ENCODE measurements around the gene SLAIN2.
"Not testable (repeated sequence)": the region's sequence is repeated elsewhere in the genome, so short reads cannot be mapped to it uniquely, and the experiment has no call there.

Gene SLAIN2

DNA sequence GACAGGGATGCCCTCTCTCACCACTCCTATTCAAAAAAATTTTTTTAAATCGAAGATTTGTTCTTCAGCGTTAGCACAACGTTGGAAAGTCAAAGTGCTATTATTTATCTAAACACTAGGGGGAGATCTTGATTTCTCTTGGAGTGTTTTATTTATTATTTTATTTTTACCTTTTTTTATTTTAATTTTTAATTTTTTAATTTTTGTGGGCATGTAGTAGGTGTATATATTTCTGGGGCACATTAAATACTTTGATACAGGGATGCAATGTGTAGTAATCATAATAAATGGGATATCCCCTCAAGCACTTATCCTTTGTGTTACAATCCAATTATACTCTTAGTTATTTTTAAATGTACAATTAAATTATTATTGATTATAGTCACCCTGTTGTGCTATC, 104.4 kb downstream of the SLAIN2 start:
- no peak for DNase-seq

DNA sequence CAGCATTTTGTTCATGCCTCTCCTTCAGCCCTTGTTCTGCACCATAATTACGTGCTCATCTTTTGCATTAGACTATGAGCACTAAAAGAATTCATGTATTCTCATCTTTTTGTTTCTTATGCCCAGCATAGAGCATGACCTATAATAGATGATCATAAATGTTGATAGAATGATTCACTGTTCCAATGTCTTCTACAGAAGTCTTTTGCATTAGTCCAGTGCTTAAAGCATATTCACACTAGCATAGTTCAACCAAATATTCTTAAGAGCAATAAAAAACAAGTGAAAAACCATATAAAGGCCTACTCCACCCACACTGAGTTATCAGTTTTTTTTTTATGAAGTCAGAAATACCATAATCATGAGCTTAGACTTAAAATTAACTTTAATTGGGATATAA, 105.3 kb downstream of the SLAIN2 start:
- DNase-seq: no peak

DNA sequence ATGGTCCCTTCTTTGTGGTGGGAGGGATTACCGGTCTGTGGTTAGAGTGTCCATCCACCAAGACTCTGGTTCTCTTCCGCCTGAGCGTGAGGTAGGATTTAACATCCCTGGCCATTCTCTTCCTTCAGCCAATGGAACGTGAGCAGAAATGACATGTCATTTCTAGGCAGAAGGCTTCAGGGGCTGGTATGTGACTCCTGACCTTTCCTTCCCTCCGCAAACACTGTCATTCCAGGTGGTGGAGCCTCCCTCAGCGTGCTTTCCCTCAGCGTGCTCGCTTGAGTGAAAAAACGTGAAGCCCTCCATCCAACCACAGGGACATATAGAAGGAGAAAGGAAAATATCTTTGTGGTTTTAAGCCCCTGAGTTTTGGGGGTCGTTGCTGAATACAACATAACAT, 107.8 kb downstream of the SLAIN2 start:
- DNase-seq: no peak

DNA sequence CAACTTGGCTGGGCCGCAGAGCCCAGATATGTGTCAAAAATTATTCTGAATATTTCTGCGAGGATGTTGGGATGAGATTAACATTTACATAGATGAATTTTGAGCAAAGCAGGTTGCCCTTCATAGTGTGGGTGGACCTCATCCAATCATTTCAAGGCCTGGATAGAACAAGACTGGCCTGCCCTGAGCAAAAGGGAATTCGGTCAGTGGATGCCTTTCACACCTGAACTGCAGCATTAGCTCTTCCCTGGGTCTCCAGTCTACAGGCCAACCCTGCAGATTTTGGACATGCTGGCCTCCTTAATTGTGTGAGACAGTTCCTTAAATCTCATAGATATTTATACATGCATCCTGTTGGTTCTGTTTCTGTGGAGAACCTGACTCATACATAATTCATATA, 109.4 kb downstream of the SLAIN2 start:
- no peak for DNase-seq

DNA sequence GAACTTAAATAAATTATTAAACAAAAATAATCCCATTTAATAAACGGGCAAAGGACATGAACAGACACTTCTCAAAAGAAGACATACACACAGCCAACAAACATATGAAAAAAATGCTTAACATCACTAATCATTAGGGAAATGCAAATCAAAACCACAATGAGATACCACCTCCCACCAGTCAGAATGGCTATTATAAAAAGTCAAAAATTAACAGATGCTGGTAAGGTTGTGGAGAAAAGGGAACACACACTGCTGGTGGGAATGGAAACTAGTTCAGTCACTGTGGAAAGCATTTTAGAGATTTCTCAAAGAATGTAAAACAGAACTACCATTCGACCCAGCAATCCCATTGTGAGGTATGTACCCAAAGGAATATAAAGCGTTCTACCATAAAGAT, 110.3 kb downstream of the SLAIN2 start:
- DNase-seq: not testable (repeated sequence)

DNA sequence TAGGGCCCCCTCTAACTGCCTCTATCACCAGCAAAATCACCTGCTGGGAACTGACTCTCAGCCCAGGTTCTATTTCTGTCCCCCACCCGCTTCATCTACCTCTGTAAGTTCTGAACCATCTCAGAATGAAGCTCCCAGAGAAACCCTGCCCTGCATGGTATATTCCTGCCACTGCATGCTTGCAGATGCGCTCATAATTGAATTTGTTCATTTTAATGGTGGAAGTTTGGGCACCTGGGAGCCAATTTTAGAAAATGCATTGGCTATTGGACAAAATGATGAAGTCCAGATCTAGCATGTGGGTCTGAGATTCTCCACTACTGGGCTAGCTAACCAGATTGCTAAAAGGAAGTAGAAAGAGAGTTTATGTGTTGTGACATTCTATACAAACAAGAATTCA, 113.3 kb downstream of the SLAIN2 start:
- DNase-seq: no peak

DNA sequence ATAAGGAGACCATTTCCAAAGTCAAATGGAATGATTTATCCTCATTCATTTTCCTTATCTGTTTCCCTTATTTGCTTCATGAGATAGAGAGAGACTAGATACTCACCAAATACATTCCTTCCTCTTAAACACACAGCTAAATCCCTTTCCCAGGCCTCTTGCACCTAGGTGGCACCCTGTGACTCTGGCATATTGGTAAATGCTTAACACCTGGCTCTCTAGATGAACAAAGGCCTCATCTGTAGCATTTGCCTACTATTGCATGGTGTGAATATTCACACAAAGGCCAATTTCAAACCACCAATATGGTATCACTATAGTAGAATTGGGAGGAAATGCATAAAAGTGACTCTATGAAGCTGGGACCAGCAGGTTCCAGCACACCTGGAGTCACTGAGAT, 119.7 kb downstream of the SLAIN2 start:
- DNase-seq: no peak

DNA sequence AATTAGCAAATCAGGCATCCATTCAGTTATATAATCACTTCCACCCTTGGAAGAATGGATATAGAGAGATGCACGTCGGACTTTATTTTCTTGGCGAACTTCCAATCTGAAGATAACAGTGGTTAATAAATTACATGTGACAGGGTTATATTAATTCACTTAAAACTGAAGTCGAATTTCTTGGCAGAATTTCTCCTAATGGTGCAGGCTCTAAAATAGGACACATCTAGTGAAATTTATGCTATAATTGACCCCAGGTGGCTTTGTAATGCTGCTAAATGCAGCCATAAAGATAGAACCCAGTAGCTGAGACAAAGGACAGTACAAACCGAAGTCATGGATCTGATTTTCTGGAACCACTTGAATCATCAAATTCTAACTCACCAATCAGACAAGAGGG, 121.0 kb downstream of the SLAIN2 start:
- no peak for DNase-seq

DNA sequence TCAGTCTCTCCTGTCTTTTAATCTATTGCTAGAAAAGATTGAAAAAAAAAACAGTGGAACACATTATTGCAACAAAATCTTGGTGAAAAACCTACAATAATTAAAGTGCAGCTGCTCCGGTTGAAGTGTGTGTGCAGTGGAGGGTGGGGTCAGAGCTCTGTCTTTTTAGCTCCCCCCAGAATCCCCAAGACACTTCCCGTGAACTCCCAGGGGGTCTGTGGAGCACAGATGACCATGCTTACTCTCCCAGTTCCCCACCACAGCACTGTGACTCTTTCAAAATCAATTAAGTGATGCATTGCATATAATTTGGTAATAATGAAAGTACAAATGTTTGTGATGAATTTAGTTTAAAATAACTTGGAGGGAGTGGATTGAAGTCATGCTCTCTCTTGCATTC, 126.1 kb downstream of the SLAIN2 start:
- DNase-seq: no peak

DNA sequence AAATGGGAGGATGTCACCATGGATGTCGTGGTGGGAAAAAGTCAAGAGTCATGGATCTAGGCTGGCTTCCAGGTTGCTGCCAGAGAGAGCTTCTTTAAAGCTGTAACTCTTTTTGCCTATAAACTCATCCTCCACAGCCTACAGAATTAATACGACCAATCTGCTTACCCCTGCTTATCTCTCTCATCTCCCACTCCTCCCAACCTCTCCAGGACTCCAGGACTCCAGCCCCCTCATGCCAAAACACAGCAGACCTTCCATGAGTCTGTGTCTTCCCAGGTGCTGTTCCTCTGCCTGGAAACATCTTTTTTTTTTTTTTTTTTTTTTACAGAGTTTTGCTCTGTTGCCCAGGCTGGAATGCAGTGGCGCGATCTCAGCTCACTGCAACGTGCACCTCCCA, 126.6 kb downstream of the SLAIN2 start:
- no peak for DNase-seq

DNA sequence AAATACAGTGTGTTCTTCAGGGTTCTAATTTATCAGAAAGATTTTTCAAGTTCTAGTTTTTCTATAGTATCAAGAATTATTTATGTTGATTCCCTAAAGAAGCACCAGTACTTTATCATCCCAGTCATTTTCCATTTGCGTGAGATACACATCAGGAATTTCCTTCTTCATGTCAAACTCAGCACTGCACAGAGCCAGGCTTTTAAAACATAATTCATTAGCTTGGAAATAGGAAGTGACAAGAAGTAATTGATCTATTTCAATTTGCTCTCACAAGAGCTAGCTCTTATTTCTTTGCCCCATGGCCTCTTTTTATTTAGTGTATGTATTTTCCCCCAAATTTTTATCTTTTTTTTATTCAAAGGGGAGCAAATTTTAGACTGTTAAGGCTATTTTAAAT, 128.8 kb downstream of the SLAIN2 start:
- DNase-seq: no peak

DNA sequence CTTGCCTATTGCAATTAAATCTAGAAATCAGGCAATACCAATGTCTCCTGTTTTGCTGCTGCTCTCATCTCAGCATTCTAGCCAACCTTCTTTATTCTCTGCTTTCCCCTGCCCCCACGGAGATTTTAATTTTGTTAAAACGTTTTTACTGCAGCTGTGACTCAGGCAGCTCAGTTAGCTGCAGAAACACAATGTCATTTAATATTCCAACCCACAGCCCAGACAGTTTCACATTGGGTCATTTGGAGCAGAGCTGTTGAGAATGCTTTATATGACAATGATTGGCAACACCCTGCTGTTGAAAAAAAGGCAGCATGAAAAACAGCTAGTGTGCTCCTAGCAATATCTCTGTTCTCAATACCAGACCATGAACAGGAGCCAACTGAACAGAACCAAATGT, 129.2 kb downstream of the SLAIN2 start:
- DNase-seq: no peak

DNA sequence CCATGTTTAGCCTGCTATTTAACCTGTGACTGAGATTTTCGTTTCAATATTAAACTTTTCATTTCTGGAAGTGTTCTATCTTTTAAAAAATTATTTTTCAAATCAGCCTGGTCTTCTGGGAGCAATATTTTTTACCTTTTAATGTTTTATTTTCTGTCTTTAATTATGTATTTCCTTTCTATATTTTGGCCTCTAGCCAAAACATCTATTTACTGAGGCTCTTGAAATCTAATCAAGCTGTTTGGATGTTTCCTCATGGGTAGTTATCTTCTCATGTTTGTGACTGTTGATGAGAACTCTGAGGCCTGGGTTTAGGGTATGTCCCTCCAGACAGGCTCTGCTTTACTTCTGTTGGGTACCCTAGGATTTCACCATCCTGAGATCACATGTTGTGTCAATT, 131.5 kb downstream of the SLAIN2 start:
- no peak for DNase-seq

DNA sequence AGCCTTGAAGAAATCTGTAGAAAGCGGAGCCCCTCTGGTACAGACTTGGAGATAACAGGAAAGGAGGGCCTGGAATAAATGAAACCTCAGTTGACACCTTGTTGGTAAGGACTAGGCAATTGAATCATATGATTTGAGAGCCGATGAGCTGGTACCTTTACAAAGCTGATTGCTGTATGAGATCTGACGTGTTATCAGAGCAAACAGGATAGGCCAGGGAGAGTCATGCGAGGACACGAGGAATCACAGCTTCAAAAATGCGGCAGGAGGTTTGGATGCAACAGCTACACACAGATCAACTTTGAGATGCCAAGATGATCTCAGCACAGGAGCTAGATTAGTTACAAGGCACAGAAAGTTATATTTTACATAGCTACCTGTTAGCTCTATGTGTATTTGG, 134.4 kb downstream of the SLAIN2 start:
- DNase-seq: no peak
